Measurements from ENCODE around the gene MRPL49. TPM values are rescaled to one million over a fixed set of nuclear protein-coding genes. Genes with fewer than 3 reads are reported as not detected.

MRPL49 gene
- total and polyA plus RNA-seq, 2 experiments from 2014 or later = 27.7 to 61.9 TPM

GRCh38 chr11:65089621-65090020, 32.5 kb upstream of the MRPL49 start:
- Mint-ChIP-seq H3K4me3 (no peak overlapping the region), H3K4me1 (peaks cover 5% of the 10 kb centered on the region; the same call in 1 of the 3 replicates), H3K27me3 (ENCODE audit: insufficient read depth, low read depth, poor library complexity) (peaks cover 1% of the 10 kb centered on the region), H3K27ac (no peak overlapping the region), H3K36me3 (ENCODE audit: low read depth) (peaks cover 5% of the 10 kb centered on the region; the same call in 2 of the 3 replicates), H3K9me3 (no peaks in the 10 kb centered on the region)
- Histone ChIP-seq H4K20me1 (replicated peaks; ENCODE audit: insufficient read depth) (no peaks in the 10 kb centered on the region), H3K4me2 (no peak overlapping the region), H3F3A (replicated peaks; ENCODE audit: low read depth) (no peaks in the 10 kb centered on the region), H3K27me3 (ENCODE audit: insufficient read depth) (no peaks in the 10 kb centered on the region), H3K79me2 (replicated peaks; ENCODE audit: insufficient read depth) (peaks cover 5% of the 10 kb centered on the region; the same call in 1 of the 2 replicates), H3K9me2 (ENCODE audit: insufficient read depth) (no peaks in the 10 kb centered on the region), H3K4me1 (ENCODE audit: insufficient read depth) (no peaks in the 10 kb centered on the region), H3K4me3 (no peak overlapping the region), H3K27ac (ENCODE audit: low read depth) (no peak overlapping the region), H3K36me3 (ENCODE audit: insufficient read depth) (no peaks in the 10 kb centered on the region), H2AFZ (no peak overlapping the region)
- TF ChIP-seq, protein P1, sequence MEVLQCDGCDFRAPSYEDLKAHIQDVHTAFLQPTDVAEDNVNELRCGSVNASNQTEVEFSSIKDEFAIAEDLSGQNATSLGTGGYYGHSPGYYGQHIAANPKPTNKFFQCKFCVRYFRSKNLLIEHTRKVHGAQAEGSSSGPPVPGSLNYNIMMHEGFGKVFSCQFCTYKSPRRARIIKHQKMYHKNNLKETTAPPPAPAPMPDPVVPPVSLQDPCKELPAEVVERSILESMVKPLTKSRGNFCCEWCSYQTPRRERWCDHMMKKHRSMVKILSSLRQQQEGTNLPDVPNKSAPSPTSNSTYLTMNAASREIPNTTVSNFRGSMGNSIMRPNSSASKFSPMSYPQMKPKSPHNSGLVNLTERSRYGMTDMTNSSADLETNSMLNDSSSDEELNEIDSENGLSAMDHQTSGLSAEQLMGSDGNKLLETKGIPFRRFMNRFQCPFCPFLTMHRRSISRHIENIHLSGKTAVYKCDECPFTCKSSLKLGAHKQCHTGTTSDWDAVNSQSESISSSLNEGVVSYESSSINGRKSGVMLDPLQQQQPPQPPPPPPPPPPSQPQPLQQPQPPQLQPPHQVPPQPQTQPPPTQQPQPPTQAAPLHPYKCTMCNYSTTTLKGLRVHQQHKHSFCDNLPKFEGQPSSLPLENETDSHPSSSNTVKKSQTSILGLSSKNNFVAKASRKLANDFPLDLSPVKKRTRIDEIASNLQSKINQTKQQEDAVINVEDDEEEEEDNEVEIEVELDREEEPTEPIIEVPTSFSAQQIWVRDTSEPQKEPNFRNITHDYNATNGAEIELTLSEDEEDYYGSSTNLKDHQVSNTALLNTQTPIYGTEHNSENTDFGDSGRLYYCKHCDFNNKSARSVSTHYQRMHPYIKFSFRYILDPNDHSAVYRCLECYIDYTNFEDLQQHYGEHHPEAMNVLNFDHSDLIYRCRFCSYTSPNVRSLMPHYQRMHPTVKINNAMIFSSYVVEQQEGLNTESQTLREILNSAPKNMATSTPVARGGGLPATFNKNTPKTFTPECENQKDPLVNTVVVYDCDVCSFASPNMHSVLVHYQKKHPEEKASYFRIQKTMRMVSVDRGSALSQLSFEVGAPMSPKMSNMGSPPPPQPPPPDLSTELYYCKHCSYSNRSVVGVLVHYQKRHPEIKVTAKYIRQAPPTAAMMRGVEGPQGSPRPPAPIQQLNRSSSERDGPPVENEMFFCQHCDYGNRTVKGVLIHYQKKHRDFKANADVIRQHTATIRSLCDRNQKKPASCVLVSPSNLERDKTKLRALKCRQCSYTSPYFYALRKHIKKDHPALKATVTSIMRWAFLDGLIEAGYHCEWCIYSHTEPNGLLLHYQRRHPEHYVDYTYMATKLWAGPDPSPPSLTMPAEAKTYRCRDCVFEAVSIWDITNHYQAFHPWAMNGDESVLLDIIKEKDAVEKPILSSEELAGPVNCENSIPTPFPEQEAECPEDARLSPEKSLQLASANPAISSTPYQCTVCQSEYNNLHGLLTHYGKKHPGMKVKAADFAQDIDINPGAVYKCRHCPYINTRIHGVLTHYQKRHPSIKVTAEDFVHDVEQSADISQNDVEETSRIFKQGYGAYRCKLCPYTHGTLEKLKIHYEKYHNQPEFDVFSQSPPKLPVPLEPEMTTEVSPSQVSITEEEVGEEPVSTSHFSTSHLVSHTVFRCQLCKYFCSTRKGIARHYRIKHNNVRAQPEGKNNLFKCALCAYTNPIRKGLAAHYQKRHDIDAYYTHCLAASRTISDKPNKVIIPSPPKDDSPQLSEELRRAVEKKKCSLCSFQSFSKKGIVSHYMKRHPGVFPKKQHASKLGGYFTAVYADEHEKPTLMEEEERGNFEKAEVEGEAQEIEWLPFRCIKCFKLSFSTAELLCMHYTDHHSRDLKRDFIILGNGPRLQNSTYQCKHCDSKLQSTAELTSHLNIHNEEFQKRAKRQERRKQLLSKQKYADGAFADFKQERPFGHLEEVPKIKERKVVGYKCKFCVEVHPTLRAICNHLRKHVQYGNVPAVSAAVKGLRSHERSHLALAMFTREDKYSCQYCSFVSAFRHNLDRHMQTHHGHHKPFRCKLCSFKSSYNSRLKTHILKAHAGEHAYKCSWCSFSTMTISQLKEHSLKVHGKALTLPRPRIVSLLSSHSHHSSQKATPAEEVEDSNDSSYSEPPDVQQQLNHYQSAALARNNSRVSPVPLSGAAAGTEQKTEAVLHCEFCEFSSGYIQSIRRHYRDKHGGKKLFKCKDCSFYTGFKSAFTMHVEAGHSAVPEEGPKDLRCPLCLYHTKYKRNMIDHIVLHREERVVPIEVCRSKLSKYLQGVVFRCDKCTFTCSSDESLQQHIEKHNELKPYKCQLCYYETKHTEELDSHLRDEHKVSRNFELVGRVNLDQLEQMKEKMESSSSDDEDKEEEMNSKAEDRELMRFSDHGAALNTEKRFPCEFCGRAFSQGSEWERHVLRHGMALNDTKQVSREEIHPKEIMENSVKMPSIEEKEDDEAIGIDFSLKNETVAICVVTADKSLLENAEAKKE (CRISPR knock-in tag; IDR thresholded peaks at IDR 0.05) = no peak
- TF ChIP-seq ETS1 (IDR thresholded peaks at IDR 0.05) (no peak), EZH2phosphoT487 (IDR thresholded peaks at IDR 0.05; ENCODE audit: unreplicated experiment) (no peak), ZNF331 (CRISPR knock-in tag; IDR thresholded peaks at IDR 0.05; ENCODE audit: low read depth) (no peak), NANOG (IDR thresholded peaks at IDR 0.05; ENCODE audit: borderline replicate concordance) (no peak), REST (IDR thresholded peaks at IDR 0.05; ENCODE audit: unreplicated experiment) (no peak), EZH2 (IDR thresholded peaks at IDR 0.05; ENCODE audit: low read depth, unreplicated experiment) (no peak), POLR2AphosphoS5 (IDR thresholded peaks at IDR 0.05; ENCODE audit: low read depth) (no peak), ZNF114 (CRISPR knock-in tag; IDR thresholded peaks at IDR 0.05) (no peak), JUNB (IDR thresholded peaks at IDR 0.05; ENCODE audit: unreplicated experiment) (no peak), STAT1 (IDR thresholded peaks at IDR 0.05; ENCODE audit: unreplicated experiment) (no peak), CREB1 (CRISPR knock-in tag; IDR thresholded peaks at IDR 0.05; ENCODE audit: low read depth) (no peak)
- TF ChIP-seq, protein P2, sequence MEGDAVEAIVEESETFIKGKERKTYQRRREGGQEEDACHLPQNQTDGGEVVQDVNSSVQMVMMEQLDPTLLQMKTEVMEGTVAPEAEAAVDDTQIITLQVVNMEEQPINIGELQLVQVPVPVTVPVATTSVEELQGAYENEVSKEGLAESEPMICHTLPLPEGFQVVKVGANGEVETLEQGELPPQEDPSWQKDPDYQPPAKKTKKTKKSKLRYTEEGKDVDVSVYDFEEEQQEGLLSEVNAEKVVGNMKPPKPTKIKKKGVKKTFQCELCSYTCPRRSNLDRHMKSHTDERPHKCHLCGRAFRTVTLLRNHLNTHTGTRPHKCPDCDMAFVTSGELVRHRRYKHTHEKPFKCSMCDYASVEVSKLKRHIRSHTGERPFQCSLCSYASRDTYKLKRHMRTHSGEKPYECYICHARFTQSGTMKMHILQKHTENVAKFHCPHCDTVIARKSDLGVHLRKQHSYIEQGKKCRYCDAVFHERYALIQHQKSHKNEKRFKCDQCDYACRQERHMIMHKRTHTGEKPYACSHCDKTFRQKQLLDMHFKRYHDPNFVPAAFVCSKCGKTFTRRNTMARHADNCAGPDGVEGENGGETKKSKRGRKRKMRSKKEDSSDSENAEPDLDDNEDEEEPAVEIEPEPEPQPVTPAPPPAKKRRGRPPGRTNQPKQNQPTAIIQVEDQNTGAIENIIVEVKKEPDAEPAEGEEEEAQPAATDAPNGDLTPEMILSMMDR (conservative IDR thresholded peaks at IDR 0.05; ENCODE audit: low read depth in 2 of 2) = no peak
- DNase-seq (ENCODE audit: low spot score) (no peak), ATAC-seq (no peak)
